RWPE1 (cell line): ENCODE results near the gene METTL5.

Experiments used
- CTCF ChIA-PET: fragments of 350-600 bp; sonication (Branson Sonifier 250); formaldehyde crosslinking; extraction: SDS; loops from one replicate; lab custom pipeline; 2021; lab: Yijun Ruan, JAX
- POLR2A ChIA-PET: fragments of 400-600 bp; formaldehyde crosslinking; extraction: SDS; loops from one replicate; lab custom pipeline; 2020; ENCODE audit warnings: antibody characterized with exemption; ENCODE audit not compliant: low non-redundant PET; lab: Yijun Ruan, JAX
- DNase-seq: peaks from one replicate; pipeline ENCODE4 v3.0.0; 2012; ENCODE audit warnings: low spot score
- H3K27ac ChIP-seq: fragments of 450-650 bp; 2 replicates; pipeline ENCODE4 v1.5.1; 2017
- TF ChIP-seq, protein P1 (sequence below): fragments of 450-650 bp; conservative IDR thresholded peaks from 2 replicates; pipeline ENCODE4 v1.5.1; 2017; ENCODE audit warnings: low read depth, mild to moderate bottlenecking

The METTL5 gene

DNA sequence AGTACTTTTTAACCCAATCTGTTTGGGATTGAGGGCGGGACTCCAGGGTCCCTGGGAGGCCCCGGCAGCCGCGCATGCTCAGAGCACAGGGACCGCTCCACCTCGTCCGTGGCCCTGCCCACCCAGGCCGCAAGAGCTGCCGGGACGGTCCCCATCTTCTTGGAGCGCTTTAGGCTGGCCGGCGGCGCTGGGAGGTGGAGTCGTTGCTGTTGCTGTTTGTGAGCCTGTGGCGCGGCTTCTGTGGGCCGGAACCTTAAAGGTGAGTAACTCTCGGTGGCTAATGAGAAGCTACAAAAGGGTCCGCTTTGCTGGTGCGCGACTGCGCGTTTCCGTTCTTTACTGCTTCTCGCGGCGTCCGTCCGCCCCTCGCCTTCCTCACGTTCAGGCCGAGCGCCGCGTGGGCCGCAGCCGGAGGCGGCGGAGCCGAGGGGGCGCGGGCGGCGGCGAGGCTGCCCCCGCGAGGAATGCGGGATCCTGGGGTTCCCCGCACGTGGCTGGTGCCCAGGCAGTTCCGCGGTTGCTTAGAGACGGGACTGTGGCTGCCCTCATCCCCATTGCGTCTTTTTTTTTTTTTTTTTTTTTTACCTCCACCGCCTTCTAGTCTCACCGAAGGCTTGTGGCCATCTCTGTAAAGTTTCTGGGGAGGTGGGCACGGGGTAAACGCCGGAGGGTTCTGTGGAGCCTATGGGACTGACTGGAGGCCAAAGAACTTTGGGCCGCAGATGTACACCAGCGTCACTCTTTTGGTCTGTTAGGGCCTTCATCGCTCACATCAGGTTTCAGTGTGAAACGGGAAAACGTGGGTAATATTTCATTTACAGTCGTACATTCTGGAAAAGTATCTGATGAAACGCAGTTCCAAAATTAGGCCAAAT is 25.8 kb downstream of the METTL5 start, which contains the start of gene SSB:
TSS of gene SSB (plus strand) at position 154 of the 875 bp plus-strand sequence. CDS start 2,090 bp downstream, outside the sequence.
- CTCF ChIA-PET, result interaction anchor here (1.6 kb wide), 1 partner anchor 24 kb away, joined by 3 read pairs; no protein-coding TSS in a partner anchor
- H3K27ac ChIP-seq, result peak within 1 kb of the TSS; percentile 93
- DNase-seq, result peak; percentile 95
- POLR2A ChIA-PET, result no interaction called here
- TF ChIP-seq, protein P1, sequence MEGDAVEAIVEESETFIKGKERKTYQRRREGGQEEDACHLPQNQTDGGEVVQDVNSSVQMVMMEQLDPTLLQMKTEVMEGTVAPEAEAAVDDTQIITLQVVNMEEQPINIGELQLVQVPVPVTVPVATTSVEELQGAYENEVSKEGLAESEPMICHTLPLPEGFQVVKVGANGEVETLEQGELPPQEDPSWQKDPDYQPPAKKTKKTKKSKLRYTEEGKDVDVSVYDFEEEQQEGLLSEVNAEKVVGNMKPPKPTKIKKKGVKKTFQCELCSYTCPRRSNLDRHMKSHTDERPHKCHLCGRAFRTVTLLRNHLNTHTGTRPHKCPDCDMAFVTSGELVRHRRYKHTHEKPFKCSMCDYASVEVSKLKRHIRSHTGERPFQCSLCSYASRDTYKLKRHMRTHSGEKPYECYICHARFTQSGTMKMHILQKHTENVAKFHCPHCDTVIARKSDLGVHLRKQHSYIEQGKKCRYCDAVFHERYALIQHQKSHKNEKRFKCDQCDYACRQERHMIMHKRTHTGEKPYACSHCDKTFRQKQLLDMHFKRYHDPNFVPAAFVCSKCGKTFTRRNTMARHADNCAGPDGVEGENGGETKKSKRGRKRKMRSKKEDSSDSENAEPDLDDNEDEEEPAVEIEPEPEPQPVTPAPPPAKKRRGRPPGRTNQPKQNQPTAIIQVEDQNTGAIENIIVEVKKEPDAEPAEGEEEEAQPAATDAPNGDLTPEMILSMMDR, result no peak

DNA sequence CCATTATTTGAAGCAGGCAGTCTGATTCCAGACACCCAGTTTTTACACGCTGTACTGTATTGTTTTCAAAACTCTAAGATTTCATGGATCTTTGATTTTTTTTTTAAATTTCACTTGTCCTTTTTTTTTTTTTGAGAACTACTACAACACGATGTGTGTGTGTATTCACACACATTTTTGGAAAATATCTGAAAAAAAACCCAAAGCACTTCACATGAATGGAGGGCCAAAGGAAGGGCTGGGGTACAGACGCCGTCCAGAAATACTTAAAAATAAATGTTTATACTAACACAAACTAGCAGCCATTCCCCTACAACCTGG is 26.3 kb downstream of the METTL5 start:
- DNase-seq, result no peak
- CTCF ChIA-PET, result no interaction called here
- TF ChIP-seq, protein P1, result no peak
- peak overlapping the region; percentile 93 for H3K27ac ChIP-seq
- POLR2A ChIA-PET, result no interaction called here

- CTCF ChIA-PET, result no interaction called here
- TF ChIP-seq, protein P1, result no peak
- POLR2A ChIA-PET, result no interaction called here
Observed at GRCh38 chr2:169797601-169798000, 27.1 kb downstream of the METTL5 start.

DNA sequence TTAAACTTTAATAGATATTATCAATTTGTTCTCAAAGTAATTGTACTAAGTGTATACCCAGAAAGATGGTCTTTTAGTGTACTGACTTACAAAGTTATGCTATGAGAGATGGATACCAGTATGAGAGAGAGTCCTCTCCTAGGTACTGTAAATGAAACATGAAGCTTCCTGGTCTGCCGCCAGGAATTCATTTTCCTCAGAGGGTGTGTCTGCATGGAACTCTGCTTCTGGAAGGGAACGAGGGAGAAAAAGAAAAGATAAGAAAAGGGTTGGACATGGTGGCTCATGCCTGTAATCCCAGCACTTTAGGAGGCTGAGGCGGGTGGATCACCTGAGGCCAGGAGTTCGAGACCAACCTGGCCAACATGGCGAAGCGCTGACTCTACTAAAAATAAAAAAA is 28.3 kb downstream of the METTL5 start:
- CTCF ChIA-PET, result no interaction called here

More at GRCh38 chr2:169797601-169798000, 27.1 kb downstream of the METTL5 start:
- no peak overlapping the region for H3K27ac ChIP-seq
- DNase-seq, result no peak

DNA sequence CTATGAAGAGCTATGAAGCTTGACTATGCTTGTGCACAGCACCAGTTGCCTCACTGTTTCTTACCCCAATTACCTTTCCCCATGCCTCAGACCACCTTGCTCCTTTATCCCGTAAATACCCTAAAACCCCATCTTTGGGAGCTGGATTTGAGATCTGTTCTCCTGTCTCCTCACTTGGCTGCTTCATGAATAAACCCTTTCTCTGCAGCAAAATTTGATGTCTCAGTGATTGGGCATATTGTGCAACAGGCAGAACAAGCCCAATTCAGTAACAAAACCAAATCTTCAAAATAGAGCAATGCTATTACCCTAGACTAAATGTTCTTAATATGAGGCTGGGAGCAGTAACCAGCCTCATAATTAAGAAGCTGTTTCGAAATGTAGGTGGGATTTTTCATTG is 29.5 kb downstream of the METTL5 start:
- POLR2A ChIA-PET, result no interaction called here
- TF ChIP-seq, protein P1, result no peak

More for the DNA sequence above, 28.3 kb downstream of the METTL5 start:
- DNase-seq, result no peak
- TF ChIP-seq, protein P1, result no peak
- H3K27ac ChIP-seq, result no peak overlapping the region
- POLR2A ChIA-PET, result no interaction called here

DNA sequence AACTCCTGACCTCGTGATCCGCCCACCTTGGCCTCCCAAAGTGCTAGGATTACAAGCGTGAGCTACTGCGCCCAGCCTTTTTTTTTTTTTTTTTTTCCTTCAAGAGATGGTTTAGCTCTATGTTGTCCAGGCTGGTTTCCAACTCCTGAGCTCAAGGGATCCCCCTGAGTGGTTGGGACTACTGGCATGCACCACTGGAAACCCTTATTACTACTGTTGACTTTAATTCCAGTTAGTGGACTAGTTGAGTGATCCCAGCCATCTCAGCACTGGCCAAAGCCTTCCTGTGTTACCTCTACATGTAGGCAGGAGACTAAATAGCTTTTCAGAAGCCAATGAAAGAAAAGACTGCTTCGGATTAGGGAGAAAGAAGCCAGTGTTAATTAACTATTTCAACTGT is 34.1 kb downstream of the METTL5 start:
- no peak for DNase-seq
- ChIA-PET POLR2A (interaction anchor here (0.6 kb wide), 1 partner anchor 87 kb away, joined by 7 read pairs; no protein-coding TSS in a partner anchor), CTCF (interaction anchor here (1.0 kb wide), 1 partner anchor 84 kb away, joined by 3 read pairs; no protein-coding TSS in a partner anchor)
- TF ChIP-seq, protein P1, result no peak
- H3K27ac ChIP-seq, result no peak overlapping the region

More for the DNA sequence above, 29.5 kb downstream of the METTL5 start:
- DNase-seq, result no peak
- H3K27ac ChIP-seq, result no peak overlapping the region
- CTCF ChIA-PET, result no interaction called here
